ENCODE measurements around the gene CILP2.

DNA sequence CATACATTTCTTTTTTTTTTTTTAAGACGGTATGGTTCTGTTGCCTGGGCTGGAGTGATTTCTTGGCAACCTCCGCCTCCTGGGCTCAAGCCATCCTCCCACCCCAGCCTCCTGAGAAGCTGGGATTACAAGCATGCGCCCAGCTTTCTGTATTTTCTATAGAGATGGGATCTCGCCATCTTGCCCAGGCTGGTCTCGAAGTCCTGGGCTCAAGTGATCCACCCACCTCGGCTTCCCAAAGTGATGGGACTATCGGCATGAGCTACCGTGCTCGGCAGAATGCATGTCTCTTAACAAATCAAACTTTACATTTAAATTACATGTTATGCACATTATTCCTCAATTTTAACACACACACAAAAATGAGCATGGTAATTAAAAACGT lies 20.8 kb upstream of the CILP2 start:
- no peak for TF ChIP-seq GATA2 (IDR thresholded peaks at IDR 0.05; ENCODE audit: low read depth, low read length)
- TF ChIP-seq GATA3 (IDR thresholded peaks at IDR 0.05; ENCODE audit: low read depth, low read length), result no peak
